HEK293T (cell line): ENCODE measurements around the gene SLC39A8.

Experiments
- ARNT ChIP-seq: fragments of 450-650 bp; IDR thresholded peaks from 2 replicates; pipeline ENCODE4 v1.6.1; 2017; ENCODE audit warnings: mild to moderate bottlenecking
- BHLHE40 ChIP-seq: fragments of 450-650 bp; IDR thresholded peaks from 2 replicates; pipeline ENCODE4 v1.6.1; 2016; ENCODE audit warnings: mild to moderate bottlenecking, moderate library complexity, borderline replicate concordance
- FOXA1 ChIP-seq: fragments of 450-650 bp; IDR thresholded peaks from 2 replicates; pipeline ENCODE4 v1.6.1; 2016; ENCODE audit warnings: mild to moderate bottlenecking
- L3MBTL2 ChIP-seq: fragments of 450-650 bp; conservative IDR thresholded peaks from 2 replicates; pipeline ENCODE4 v1.6.1; 2016; ENCODE audit warnings: mild to moderate bottlenecking
- SUZ12 ChIP-seq: fragments of 450-650 bp; IDR thresholded peaks from 2 replicates; pipeline ENCODE4 v1.6.1; 2016; ENCODE audit warnings: mild to moderate bottlenecking
- TARDBP ChIP-seq: fragments of 450-650 bp; IDR thresholded peaks from 2 replicates; pipeline ENCODE4 v1.6.1; 2016

- TF ChIP-seq SUZ12 (no peak), TARDBP (no peak), BHLHE40 (no peak), ARNT (no peak), FOXA1 (no peak), L3MBTL2 (no peak)
Measured at GRCh38 chr4:102218656-102219055, 126.6 kb downstream of the SLC39A8 start.
